ENCODE data around the gene GPC5. TPM values are rescaled to one million over a fixed set of nuclear protein-coding genes. Genes with fewer than 3 reads are reported as not detected.

GPC5 gene
- total RNA-seq, 2 experiments from 2014 or later = 0.06 TPM; not detected in 1

GRCh38 chr13:92913840-92914239 is 1515.4 kb downstream of the GPC5 start:
- Mint-ChIP-seq H3K4me3 (no peak overlapping the region), H3K36me3 (ENCODE audit: low read depth) (no peaks in the 10 kb centered on the region), H3K27me3 (no peaks in the 10 kb centered on the region), H3K9me3 (peaks cover 2% of the 10 kb centered on the region), H3K27ac (no peak overlapping the region), H3K4me1 (no peaks in the 10 kb centered on the region)
- POLR2A ChIA-PET = no interaction called here
- no peak for DNase-seq
- CTCF ChIA-PET = no interaction called here

Small RNA genes within 50 kb of the gene (microRNA-seq; reads per million reads assigned to microRNA genes)
- not detected for gene MIR548AS (ENCODE audit: borderline microRNAs expressed, borderline replicate concordance)

Other genes with a start within 250 kb of the GPC5 start
- gene MIR17HG, start 50.9 kb upstream of the GPC5 start, total RNA-seq = 1 to 10 TPM; 8.1 to 8.7 TPM